Breast epithelium (tissue), 3 donors: Measurements from ENCODE around the gene MICA.

Source experiments
- POLR2A ChIP-seq: fragments of 450-650 bp; IDR thresholded peaks from one replicate; pipeline ENCODE4 v1.6.1; 2016; ENCODE audit warnings: antibody characterized with exemption, mild to moderate bottlenecking, moderate library complexity
- TF ChIP-seq, protein P1 (sequence below), 3 donors: fragments of 450-650 bp; IDR thresholded peaks; one replicate each; pipeline ENCODE4 v1.5.1; 2016 to 2017; ENCODE audit warnings: antibody characterized with exemption in 3 of 3, mild to moderate bottlenecking in 3 of 3, moderate library complexity in 3 of 3

DNA sequence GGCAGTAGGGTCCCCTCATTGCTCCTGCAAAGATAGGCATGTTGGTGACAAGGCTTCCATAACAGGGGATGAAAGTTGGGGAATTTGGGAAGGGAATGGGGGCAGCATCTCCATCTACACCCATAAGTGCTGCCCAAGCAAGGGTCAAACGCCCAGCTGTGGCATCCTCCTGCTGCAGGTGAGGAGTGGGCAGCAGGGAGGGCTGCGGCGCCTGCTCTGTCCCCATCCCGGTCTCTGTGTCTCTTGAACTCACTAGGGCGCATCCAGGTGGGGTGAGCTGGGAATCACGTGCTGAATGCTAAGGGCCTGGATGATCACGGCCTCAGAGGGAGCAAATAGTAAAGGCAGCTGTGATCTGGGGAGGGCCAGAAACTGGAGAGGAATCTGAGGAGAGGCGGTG lies 9.1 kb downstream of the MICA start:
- no peak for TF ChIP-seq POLR2A
- TF ChIP-seq, protein P1, sequence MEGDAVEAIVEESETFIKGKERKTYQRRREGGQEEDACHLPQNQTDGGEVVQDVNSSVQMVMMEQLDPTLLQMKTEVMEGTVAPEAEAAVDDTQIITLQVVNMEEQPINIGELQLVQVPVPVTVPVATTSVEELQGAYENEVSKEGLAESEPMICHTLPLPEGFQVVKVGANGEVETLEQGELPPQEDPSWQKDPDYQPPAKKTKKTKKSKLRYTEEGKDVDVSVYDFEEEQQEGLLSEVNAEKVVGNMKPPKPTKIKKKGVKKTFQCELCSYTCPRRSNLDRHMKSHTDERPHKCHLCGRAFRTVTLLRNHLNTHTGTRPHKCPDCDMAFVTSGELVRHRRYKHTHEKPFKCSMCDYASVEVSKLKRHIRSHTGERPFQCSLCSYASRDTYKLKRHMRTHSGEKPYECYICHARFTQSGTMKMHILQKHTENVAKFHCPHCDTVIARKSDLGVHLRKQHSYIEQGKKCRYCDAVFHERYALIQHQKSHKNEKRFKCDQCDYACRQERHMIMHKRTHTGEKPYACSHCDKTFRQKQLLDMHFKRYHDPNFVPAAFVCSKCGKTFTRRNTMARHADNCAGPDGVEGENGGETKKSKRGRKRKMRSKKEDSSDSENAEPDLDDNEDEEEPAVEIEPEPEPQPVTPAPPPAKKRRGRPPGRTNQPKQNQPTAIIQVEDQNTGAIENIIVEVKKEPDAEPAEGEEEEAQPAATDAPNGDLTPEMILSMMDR (IDR thresholded peaks at IDR 0.05), result no peak
